Measurements from ENCODE around the gene CCDC57.

CCDC57 gene

GRCh38 chr17:82245134-82246039, 32.7 kb upstream of the CCDC57 start:
- no peak for DNase-seq

GRCh38 chr17:82244413-82245133, 31.9 kb upstream of the CCDC57 start:
- no peak for DNase-seq

- no peak for DNase-seq
These were observed 31.2 kb upstream of the CCDC57 start for GRCh38 chr17:82243648-82244412.

- DNase-seq, result no peak
These were observed 30.5 kb upstream of the CCDC57 start for GRCh38 chr17:82242977-82243647.

- DNase-seq, result no peak
These were observed 30.0 kb upstream of the CCDC57 start for GRCh38 chr17:82242698-82242976.

- no peak for DNase-seq
These were observed 29.5 kb upstream of the CCDC57 start for GRCh38 chr17:82241926-82242697.

- peak; percentile 39 to 74 for DNase-seq
These were observed 28.7 kb upstream of the CCDC57 start for GRCh38 chr17:82241183-82241925.

GRCh38 chr17:82240506-82241182, 28.0 kb upstream of the CCDC57 start:
- DNase-seq, result no peak

GRCh38 chr17:82239926-82240505, 27.4 kb upstream of the CCDC57 start:
- no peak for DNase-seq

- no peak for DNase-seq
These were observed 26.8 kb upstream of the CCDC57 start for GRCh38 chr17:82239401-82239925.

GRCh38 chr17:82238472-82239201, 26.0 kb upstream of the CCDC57 start:
- DNase-seq, result peak; percentile 80

- no peak for DNase-seq
These were observed 25.3 kb upstream of the CCDC57 start for GRCh38 chr17:82237746-82238471.

- DNase-seq, result no peak
These were observed 24.6 kb upstream of the CCDC57 start for GRCh38 chr17:82237083-82237745.

GRCh38 chr17:82236142-82236971, 23.7 kb upstream of the CCDC57 start:
- DNase-seq, result peak; percentile 75 to 76

- no peak for DNase-seq
These were observed 23.1 kb upstream of the CCDC57 start for GRCh38 chr17:82235775-82236141.

- no peak for DNase-seq
These were observed 22.6 kb upstream of the CCDC57 start for GRCh38 chr17:82235056-82235774.

Data from CD4-positive, alpha-beta T cell treated with Interleukin-4 for 1 hour (primary cell).